Panc1 (cell line): ENCODE data around the gene GALNT9.

Experiments used
- CTCF ChIP-seq: fragments of 450-650 bp; IDR thresholded peaks from 2 replicates; pipeline ENCODE4 v1.5.1; 2017; ENCODE audit warnings: mild to moderate bottlenecking
- POLR2AphosphoS5 ChIP-seq: IDR thresholded peaks from 2 replicates; pipeline ENCODE4 v1.6.1; 2012; ENCODE audit warnings: mild to moderate bottlenecking, low read depth, low read length, moderate library complexity
- REST ChIP-seq, 2 experiments: IDR thresholded peaks; 2 replicates each; pipeline ENCODE4 v1.6.1; 2011 to 2012; ENCODE audit warnings: low read depth in 2 of 2, control low read depth in 1 of 2, low read length in 1 of 2, mild to moderate bottlenecking in 1 of 2, moderate library complexity in 1 of 2; ENCODE audit not compliant: insufficient read depth in 1 of 2
- TCF7L2 ChIP-seq: IDR thresholded peaks from 2 replicates; pipeline ENCODE4 v1.6.1; 2011; ENCODE audit warnings: mild to moderate bottlenecking, low read depth, low read length, inconsistent platforms

- TF ChIP-seq CTCF (no peak), POLR2AphosphoS5 (no peak), TCF7L2 (no peak), REST (IDR thresholded peaks at IDR 0.05; ENCODE audit: insufficient read depth in 1 of 2, low read depth in 2 of 2, low read length in 1 of 2) (no peak)
These were observed 45.4 kb upstream of the GALNT9 start for GRCh38 chr12:132374612-132375445.
